ENCODE results near the gene UBE2H. TPM values are rescaled to one million over a fixed set of nuclear protein-coding genes. Genes with fewer than 3 reads are reported as not detected.
"Not testable (repeated sequence)": the region's sequence is repeated elsewhere in the genome, so short reads cannot be mapped to it uniquely, and the experiment has no call there.

Gene UBE2H
- polyA plus RNA-seq, 3 donors: 33.7 to 58.8 (median 41.1) TPM

DNA sequence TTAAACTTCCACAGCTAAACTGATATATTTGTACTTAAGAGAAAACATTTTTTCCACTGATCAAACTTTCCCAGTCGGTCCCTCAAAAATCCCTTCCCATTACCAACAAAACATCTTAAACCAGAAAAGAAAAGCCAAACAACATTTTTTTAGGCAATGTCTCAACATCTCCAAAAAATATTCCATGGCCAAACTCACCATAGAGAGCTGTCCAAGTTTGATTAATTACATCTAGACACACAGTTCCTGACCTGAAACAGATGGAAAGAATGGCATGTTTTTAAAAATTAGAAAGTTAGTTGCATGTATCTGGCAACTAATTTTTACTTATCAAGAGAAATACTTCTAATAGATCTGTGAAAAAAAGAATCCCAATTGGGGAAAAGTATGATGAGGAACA is 95.4 kb downstream of the UBE2H start:
- no peak overlapping the region for H3K27ac ChIP-seq (ENCODE audit: low read depth, low read length)
- WGBS, 3 donors: 71 to 83% (median 75%) methylated on average over 1 of the region's 1 CpG

DNA sequence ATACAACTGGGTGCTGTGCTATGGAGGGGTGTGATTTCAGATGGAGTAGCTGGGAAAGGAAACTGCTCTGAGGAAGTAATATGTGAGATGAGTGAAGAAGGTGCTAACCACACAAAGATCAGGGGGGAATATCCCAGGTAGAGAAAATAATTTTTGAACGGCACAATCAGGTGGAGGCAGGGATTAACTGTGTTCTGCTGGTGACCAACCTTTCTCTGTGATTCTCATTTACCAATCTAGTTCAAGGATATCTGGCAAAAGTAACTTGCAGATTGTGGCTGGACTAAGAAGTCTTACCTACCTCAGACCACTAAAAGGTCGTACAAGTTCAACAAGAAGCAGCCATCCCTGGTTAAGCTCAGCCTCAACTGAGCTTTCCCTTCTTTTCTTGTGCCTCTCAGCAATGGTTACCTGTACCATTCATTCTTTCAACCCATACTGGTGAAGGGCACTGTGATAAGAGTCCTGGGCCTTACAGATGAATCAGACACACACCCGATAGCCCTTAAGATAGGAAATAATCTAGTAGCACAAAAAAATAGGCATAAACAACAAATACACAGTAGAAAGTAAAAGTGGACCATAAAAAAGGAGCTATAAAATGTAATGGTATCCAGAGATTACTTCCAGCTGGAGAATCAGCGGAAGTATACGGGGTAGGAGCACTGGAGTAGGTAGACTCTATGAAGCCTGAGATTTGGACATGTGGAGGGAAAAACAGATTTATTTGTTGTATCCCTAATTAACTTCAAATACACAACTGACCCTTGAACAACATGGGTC is 96.6 kb downstream of the UBE2H start:
- no peak overlapping the region for H3K27ac ChIP-seq (ENCODE audit: low read depth, low read length)
- 76 to 95% (median 95%) methylated on average over 5 of the region's 5 CpGs for WGBS, 3 donors

DNA sequence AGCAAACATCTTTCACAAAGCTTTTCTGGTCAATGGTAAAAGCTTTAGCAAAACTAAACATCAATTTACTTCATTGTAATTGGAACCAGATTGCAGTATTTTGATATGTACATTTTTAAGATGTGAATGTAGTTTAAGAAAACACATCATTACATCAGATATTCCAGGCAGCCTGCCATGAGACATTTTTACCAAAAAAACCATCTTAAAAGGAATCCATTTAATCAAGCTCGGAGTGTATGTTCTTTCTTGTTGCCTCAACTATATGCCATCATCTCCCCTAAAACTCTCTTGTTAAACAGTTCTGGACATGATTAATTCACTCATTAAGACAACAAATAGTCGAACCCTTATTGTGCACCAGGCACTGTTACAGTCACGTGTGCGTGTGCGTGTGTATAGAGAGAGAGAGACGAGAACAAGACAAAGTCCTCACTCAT is 97.5 kb downstream of the UBE2H start:
- WGBS, 3 donors: 63 to 82% (median 82%) methylated on average over 6 of the region's 6 CpGs
- no peak overlapping the region for H3K27ac ChIP-seq (ENCODE audit: low read depth, low read length)

DNA sequence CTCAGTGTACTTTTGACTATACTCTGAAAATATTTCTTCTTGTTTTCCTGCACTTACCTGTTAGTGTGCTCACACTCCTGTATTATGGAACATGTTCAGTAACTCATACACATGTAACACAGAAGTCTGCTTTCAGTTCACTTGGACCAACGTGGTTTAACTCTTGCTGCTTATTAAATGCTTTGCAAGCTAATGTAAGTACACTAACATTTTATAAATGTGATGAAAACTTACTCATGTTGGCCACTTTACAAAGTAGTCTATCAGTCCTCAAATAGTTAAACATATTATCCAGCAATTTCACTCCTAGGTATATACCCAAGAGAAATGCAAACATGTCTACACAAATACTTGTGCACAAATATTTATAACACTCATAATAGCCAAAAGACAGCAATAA is 98.4 kb downstream of the UBE2H start:
- no peak overlapping the region for H3K27ac ChIP-seq (ENCODE audit: low read depth, low read length)

DNA sequence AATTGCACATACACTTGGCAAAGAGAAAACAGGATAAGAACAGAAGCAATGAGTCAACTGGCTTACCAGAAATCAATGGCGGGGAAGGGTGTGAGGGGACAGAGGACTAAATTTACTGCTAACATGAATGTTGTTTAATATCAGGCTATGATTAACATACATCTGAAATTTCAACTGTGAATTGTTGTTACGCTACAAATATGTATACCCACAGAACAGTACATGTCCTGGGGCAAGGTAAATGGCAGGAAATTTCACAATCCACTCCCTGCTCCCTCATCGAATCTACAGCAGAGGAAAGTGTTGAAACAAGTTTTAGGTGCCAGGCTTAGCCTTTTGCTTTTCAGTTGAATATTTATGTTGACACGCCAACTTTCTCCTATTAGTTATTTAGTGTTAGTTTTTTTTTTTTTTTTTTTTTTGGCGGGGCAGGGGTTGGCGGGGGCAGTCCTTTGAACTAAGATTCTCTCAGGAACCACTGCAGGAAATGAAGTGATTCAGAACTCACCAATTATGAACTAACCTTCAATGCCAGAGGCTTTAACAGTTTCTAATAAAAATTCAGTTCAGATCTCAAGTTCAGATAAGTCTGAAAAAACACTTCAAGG is 99.0 kb downstream of the UBE2H start:
- no peak overlapping the region for H3K27ac ChIP-seq (ENCODE audit: low read depth, low read length)
- 37 to 39% (median 37%) methylated on average over 6 of the region's 6 CpGs for WGBS, 3 donors

More for the DNA sequence above, 98.4 kb downstream of the UBE2H start:
- 21 to 59% (median 54%) methylated on average over 1 of the region's 1 CpG for WGBS, 3 donors

DNA sequence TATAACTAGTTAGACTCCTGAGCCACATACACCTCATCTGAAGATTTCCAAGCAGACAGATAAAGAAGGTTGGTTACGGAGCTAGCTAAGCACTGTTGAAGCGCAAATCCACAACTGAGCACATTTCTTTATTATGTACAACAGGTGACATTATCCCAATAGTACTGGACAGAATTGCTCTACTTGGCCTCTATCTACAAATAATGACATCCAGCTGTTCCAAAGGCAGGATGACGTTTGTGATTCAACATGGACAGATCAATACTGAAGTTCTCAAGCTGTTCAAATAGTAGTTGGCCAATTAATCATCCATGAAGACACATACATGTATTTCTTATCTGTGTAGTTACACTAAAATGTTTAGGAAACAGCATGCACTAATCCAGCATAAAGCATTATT is 101.0 kb downstream of the UBE2H start:
- WGBS, 3 donors: 31 to 93% (median 86%) methylated on average over 3 of the region's 3 CpGs

DNA sequence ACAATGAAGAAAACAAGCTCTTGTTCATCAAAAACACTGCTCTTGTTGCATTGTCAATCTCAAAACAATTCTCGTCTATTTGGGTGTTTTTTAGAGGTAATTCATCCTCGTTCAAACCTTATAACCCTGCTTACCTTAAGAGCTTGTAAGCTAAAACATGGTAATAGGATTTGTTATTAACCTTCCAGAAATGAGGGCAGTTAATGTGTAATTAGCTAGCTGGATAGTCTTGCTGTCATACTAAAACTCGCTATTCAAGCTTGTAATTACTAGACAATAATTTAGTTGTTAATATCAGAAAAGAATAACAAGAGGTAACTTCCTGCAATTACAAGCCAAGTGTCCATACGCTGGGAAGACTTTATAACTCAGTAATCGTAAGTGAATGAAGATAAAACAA is 101.6 kb downstream of the UBE2H start:
- H3K27ac ChIP-seq (ENCODE audit: low read depth, low read length): no peak overlapping the region
- 30 to 93% (median 89%) methylated on average over 5 of the region's 5 CpGs for WGBS, 3 donors

More for the DNA sequence above, 101.0 kb downstream of the UBE2H start:
- no peak overlapping the region for H3K27ac ChIP-seq (ENCODE audit: low read depth, low read length)

DNA sequence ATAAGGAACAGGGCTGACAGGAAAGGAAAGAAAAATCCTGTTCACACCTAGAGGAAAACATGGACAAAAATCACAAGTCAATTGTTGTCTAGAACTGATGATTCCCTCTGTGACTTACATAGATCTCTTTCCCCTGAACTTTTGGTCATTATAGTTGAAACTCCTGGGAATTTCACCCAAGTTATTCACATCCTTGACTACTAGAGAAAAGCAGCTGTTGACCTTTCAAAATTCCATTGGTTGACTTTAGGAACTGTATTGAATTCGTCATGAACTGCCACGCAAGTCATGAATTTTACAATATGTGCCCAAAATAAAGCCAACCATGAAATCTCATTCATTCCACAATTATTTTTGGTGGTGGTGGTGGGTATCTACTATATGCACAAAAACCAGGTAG is 104.3 kb downstream of the UBE2H start:
- no peak overlapping the region for H3K27ac ChIP-seq (ENCODE audit: low read depth, low read length)
- 85 to 96% (median 86%) methylated on average over 2 of the region's 2 CpGs for WGBS, 3 donors

DNA sequence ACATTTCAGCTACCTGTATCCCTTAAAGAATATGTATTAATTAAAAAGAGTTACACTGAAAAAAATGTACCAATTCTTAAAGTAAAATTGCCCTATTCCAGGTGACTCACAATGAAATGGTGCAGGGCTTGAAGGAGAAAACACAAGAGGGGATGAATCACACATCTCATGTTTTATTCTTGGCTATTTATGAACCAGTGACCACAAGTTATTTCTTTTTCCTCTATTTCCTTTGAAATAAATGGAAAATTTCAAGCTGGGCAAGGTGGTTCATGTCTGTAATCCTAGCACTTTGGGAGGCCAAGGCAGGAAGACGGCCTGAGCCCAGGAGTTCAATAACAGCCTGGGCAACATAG is 106.8 kb downstream of the UBE2H start:
- WGBS, 3 donors: 89 to 100% (median 95%) methylated on average over 1 of the region's 1 CpG
- no peak overlapping the region for H3K27ac ChIP-seq (ENCODE audit: low read depth, low read length)

DNA sequence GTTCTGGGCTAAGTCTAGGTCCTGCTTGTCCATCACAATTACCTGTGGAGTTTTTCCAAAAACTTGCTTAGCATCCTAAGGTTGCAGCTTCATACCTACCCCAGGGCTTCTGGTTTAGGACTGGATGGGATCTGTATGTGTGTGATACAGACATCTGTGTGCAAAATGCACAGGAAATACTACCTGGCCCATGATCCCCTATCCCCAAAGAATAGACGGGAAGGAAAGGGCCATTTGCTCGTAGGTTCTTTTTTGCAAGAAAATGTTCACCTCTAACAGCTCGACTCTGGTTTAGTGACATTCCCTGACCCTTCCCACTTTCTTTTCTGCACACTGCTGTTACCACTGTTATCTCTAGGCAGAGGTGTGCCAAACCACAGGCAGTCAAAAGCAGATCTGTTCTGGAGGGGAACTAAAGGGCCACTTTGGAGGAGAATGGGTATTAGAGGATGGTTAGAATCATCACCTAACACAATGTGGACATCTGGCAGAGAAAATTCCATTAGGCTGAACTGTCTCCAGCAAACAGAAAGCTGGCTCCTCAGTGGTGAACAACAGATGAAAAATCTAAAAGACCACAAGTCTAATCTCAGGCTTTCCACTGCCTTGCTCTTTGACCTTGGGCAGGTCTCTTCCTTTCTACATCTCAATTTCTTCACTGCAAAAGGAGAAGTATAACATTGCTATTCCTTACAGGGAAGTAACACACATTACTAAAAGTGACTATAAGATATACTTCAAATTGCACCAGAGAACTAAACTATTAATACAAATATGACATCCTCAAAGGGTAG is 107.4 kb downstream of the UBE2H start:
- WGBS, 3 donors: 68 to 74% (median 71%) methylated on average over 3 of the region's 3 CpGs
- H3K27ac ChIP-seq (ENCODE audit: low read depth, low read length): no peak overlapping the region

DNA sequence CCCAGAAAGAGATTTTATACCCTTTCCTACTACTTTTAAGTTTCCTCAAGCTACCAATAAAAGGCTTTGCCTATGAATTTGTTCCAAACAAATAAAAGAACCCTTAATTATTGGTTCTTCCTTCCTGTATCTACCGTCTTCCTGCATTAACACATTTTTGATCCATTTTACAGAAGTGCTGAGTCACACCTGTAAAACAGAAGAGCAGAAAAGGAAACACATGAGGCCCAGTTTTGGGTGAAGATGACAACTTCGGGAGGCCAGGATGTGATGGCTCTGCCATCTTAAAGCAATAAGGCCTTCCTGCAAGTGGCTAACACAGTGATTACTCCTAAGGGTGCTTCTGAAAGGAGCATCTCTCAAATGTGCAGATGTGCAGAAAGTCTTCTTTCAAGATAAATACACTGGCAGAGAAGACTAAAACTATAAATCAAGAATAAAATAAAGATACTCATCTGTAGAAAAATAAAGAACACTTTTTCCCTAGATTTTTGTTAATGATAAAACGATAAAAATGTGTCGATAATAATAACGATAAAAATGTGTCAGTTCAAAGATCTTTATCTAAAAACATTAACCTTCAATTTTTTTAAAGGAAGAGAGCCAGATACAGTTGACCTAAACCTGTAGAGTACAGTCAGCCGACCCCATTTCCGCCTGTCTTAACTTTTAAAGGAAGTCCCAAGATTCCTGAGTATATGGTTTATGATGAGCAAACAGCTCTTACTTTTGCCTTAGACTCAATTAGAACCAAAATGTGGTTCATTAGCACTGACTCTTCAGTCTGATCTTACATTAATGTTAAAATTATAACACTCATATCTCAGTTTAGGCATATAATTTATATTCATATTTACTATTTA is 108.6 kb downstream of the UBE2H start:
- 61 to 65% (median 63%) methylated on average over 7 of the region's 7 CpGs for WGBS, 3 donors
- no peak overlapping the region for H3K27ac ChIP-seq (ENCODE audit: low read depth, low read length)

DNA sequence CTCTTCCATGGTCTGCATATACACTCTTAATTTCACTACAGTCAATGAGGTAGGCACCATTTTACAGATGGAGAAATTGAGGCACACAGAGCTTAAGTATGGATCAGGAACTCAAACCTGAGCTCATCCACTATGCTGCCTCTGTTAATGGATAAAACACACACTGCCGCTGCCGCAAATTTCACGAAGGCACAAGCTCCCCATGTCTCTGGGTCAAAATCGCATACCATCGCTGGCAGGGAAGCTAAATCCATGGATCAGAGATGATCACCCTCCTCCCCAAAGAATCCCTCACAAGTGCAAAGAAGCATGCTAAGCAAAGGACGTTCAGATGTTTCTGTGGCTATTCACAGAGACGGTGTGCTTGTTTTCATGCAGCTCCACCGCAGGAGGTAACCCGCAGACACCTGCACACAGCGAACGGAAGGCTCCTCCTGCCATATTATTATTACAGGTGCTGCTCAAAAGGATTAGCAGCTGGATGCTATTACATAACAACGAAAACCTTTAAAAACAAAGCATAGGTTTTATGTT is 109.3 kb downstream of the UBE2H start:
- H3K27ac ChIP-seq (ENCODE audit: low read depth, low read length): no peak overlapping the region
- WGBS, 3 donors: 81 to 89% (median 84%) methylated on average over 12 of the region's 12 CpGs

DNA sequence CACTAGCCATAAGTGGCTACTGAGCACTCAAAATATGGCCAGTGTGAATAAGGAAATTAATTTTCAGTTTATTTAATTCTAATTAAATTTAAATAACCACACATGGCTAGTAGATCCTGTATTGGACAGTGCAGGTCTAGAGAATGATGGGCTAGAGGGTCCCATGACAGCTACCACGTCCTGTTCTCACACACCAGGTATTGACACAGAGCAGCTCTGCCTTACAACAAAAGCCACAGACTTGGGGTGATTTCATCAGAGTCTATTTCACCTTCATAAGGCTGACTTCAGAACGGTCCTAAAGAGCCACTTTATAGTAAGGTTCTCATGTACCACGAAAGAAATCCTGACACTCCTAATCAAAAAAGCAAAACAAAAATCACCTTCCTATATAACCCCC is 111.3 kb downstream of the UBE2H start:
- no peak overlapping the region for H3K27ac ChIP-seq (ENCODE audit: low read depth, low read length)
- WGBS, 3 donors: 57 to 79% (median 71%) methylated on average over 3 of the region's 3 CpGs

DNA sequence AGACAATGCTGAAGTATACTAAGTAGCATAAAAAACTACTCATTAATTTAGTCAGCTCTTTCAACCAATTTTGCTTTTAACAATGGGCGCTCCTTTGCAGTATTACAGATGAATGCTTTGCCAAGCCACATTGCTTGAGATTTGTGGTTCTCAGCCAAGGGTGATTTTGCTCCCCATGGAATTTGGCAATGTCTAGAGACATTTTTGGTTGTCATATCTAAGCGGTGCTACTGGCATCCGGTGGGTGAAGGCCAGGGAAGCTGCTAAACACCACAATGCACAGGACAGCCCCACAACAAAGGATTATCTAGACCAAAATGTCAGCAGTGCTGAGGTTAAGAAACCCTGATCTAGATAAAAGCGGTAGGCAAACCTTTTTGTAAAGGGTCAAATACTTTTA is 112.0 kb downstream of the UBE2H start:
- 35 to 64% (median 50%) methylated on average over 4 of the region's 4 CpGs for WGBS, 3 donors
- no peak overlapping the region for H3K27ac ChIP-seq (ENCODE audit: low read depth, low read length)

DNA sequence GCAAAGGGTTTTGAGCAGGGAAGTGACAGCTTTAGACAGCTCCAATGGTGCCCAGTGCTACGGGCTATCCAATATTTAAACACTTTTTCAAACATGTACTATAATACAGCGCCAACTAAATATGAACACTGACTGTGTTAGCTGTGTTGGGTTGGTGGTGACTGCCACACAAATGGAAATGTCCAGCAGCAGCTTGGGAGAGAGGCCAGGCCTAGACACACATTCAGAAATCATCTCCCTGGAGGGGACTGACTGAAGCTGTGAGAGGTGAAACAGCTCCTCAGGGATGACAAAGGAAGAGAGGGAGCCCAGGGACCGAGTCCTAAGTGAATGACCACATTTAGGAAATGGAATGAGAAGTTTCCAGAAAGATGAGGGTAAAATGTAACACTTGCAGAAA is 115.8 kb downstream of the UBE2H start:
- 80 to 89% (median 83%) methylated on average over 3 of the region's 3 CpGs for WGBS, 3 donors
- H3K27ac ChIP-seq (ENCODE audit: low read depth, low read length): no peak overlapping the region

DNA sequence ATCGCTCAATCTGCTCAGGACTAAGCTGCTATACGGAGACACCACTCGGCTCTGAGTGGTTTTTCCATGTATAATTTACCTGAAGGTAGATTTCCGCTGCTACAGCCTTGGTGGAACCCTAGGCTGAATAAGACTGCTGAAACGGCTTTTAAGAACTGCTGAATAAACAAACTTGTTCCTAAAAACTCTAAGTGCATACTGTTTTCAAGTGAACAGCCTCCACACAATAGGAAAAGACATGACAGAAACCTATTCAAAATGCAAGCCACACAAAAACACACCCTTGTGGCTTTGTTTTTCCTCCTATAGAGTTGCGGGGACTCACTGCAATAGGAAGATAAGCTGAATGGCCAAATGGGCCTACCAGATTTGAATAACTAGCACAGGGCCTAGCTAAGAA is 117.2 kb downstream of the UBE2H start:
- WGBS, 3 donors: 70 to 95% (median 93%) methylated on average over 6 of the region's 6 CpGs
- H3K27ac ChIP-seq (ENCODE audit: low read depth, low read length): no peak overlapping the region

DNA sequence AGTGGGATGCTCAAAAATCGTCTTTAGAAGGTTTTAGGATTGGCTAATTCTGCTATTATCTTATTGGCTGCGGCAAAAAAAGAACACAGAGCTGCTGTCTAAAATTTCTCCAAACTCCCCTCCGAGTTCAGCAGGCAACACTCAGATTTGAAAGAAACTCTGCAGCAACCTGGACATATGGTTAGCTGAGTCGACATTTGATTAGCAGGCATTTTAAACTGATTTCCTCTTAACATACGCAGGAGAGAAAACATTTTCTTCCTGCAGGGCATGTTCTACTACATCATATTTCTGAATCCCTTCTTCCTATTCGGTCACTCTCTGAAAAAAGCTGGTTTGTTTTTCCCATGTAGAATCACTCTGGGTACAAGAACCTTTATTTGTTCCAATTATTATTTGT is 119.4 kb downstream of the UBE2H start:
- 74 to 83% (median 82%) methylated on average over 6 of the region's 6 CpGs for WGBS, 3 donors
- not testable (repeated sequence) for H3K27ac ChIP-seq (ENCODE audit: low read depth, low read length)

DNA sequence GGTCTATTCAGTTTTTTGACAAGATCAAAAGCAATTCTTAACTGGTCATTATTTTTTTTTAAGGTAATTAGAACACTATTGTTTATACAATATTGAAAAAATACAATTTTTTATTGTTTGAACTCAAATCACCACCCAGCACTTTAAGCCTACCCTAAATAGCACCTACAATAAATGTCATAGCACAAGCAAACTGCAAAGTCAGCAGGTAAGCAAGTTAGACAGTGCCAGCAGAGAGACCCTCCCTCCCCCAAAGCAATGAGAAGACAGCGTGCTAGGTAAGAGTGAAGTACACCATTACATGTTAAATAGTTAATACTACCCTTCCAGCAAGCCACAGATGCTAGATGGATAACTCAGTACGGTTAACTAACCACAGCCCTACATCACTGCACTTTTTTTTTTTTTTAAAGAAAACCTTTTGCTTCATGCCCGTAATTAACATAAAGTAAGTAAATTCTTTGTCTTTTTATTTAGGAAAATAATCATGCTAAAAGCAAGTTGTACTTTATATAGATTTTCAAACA is 120.0 kb downstream of the UBE2H start:
- WGBS, 3 donors: 87 to 97% (median 91%) methylated on average over 3 of the region's 3 CpGs
- H3K27ac ChIP-seq (ENCODE audit: low read depth, low read length): no peak overlapping the region

Data from adipose tissue (tissue), 3 donors.